A549 (cell line): ENCODE data around the gene C11orf21. TPM values are rescaled to one million over a fixed set of nuclear protein-coding genes. Genes with fewer than 3 reads are reported as not detected.

ENCODE experiments used
- ATAC-seq, 2 experiments: fragments of 200-7000 bp in 1 of 2; fragments of >200 bp in 1 of 2; cut with Nextera tagmentation in 1 of 2; cut with Tn5 transposase in 1 of 2; 3 replicates each; pipeline versions ENCODE4 v1.8.0 to v1.9.1; 2018 to 2020; ENCODE audit warnings: mild to moderate bottlenecking in 1 of 2, moderate library complexity in 1 of 2
- CTCF ChIA-PET: fragments of 300-600 bp; sonication (Branson Sonifier 250); formaldehyde crosslinking; extraction: SDS; loops from one replicate; lab custom pipeline; 2021; ENCODE audit warnings: antibody characterized with exemption, inconsistent platforms; lab: Yijun Ruan, JAX
- POLR2A ChIA-PET: fragments of 350-600 bp; formaldehyde crosslinking; extraction: SDS; loops from one replicate; lab custom pipeline; 2021; ENCODE audit warnings: antibody characterized with exemption, inconsistent platforms; lab: Yijun Ruan, JAX
- DNase-seq, 2 experiments: peaks; one replicate each; pipeline versions ENCODE4 v3.0.0 to v3.0.0-alpha.2; 2011 to 2016; ENCODE audit warnings: low read depth in 1 of 2, low spot score in 1 of 2
- FAIRE-seq: peaks from 2 replicates; lab custom pipeline; 2011; peaks lifted over from hg19 to GRCh38; lab: Jason Lieb, UNC
- H3K27ac ChIP-seq, 2 experiments: fragments of >200 bp; sonication (Bioruptor Twin); formaldehyde crosslinking; 3 replicates each; pipeline ENCODE4 v1.5.1; 2016 to 2017
- H3K4me1 ChIP-seq: fragments of >200 bp; sonication (Bioruptor Twin); formaldehyde crosslinking; 3 replicates; pipeline ENCODE4 v1.6.1; 2016
- H3K4me2 ChIP-seq: fragments of >200 bp; sonication (Bioruptor Twin); formaldehyde crosslinking; 3 replicates; pipeline ENCODE4 v1.6.1; 2016
- H3K4me3 ChIP-seq: fragments of >200 bp; sonication (Bioruptor Twin); formaldehyde crosslinking; 3 replicates; pipeline ENCODE4 v1.5.1; 2016
- H3K9me3 ChIP-seq: fragments of >200 bp; sonication (Bioruptor Twin); formaldehyde crosslinking; 3 replicates; pipeline ENCODE4 v1.6.1; 2016
- CBX2 ChIP-seq: fragments of 200-600 bp; sonication (generic); IDR thresholded peaks from 2 replicates; pipeline ENCODE4 v1.6.1; 2016; ENCODE audit warnings: low read depth, mild to moderate bottlenecking, borderline replicate concordance
- CTCF ChIP-seq: fragments of >200 bp; sonication (Bioruptor Twin); formaldehyde crosslinking; IDR thresholded peaks from 3 replicates; pipeline ENCODE4 v1.5.1; 2016
- ESRRA ChIP-seq: fragments of 150-350 bp; IDR thresholded peaks from 2 replicates; pipeline ENCODE4 v1.6.1; 2014; ENCODE audit warnings: mild to moderate bottlenecking, low read length, borderline replicate concordance
- FOXS1 ChIP-seq: fragments of 250-450 bp; sonication (Bioruptor Pico); IDR thresholded peaks from 2 replicates; pipeline ENCODE4 v1.5.0; 2020; ENCODE audit warnings: mild to moderate bottlenecking, moderate library complexity
- HEYL ChIP-seq: fragments of 250-450 bp; sonication (Bioruptor Pico); IDR thresholded peaks from 2 replicates; pipeline ENCODE4 v1.8.0; 2021; ENCODE audit warnings: mild to moderate bottlenecking, moderate library complexity
- HOXA7 ChIP-seq: fragments of 250-450 bp; sonication (Bioruptor Pico); IDR thresholded peaks from 2 replicates; pipeline ENCODE4 v1.5.0; 2020; ENCODE audit warnings: mild to moderate bottlenecking, moderate library complexity
- KDM5A ChIP-seq: fragments of 200-600 bp; sonication (generic); IDR thresholded peaks from 2 replicates; pipeline ENCODE4 v1.6.1; 2016; ENCODE audit warnings: antibody characterized with exemption, mild to moderate bottlenecking
- NR3C1 ChIP-seq: fragments of >200 bp; sonication (Bioruptor Twin); formaldehyde crosslinking; IDR thresholded peaks from 3 replicates; pipeline ENCODE4 v1.6.1; 2017
- POLR2A ChIP-seq: IDR thresholded peaks from 2 replicates; pipeline ENCODE4 v1.6.1; 2012; ENCODE audit warnings: mild to moderate bottlenecking, low read length
- RAD21 ChIP-seq, 2 experiments: fragments of >200 bp in 1 of 2; sonication (Bioruptor Twin) in 1 of 2; formaldehyde crosslinking in 1 of 2; IDR thresholded peaks in 1 of 2; conservative IDR thresholded peaks in 1 of 2; 2 replicates in 1 of 2; 3 replicates in 1 of 2; pipeline ENCODE4 v1.6.1; 2012 to 2018; ENCODE audit warnings: inconsistent platforms in 1 of 2
- RARB ChIP-seq: fragments of 250-450 bp; sonication (Bioruptor Pico); IDR thresholded peaks from 2 replicates; pipeline ENCODE4 v1.8.0; 2021; ENCODE audit warnings: mild to moderate bottlenecking, moderate library complexity
- REST ChIP-seq: fragments of 200-600 bp; sonication (generic); IDR thresholded peaks from 2 replicates; pipeline ENCODE4 v1.6.1; 2016; ENCODE audit warnings: antibody characterized with exemption, mild to moderate bottlenecking, moderate library complexity
- RFX5 ChIP-seq: fragments of 450-650 bp; IDR thresholded peaks from 2 replicates; pipeline ENCODE4 v1.7.1; 2014; ENCODE audit warnings: antibody characterized with exemption, mild to moderate bottlenecking, moderate library complexity
- SREBF2 ChIP-seq: fragments of 450-650 bp; IDR thresholded peaks from 2 replicates; pipeline ENCODE4 v1.6.1; 2014; ENCODE audit warnings: mild to moderate bottlenecking, moderate library complexity
- ZC3H11A ChIP-seq: fragments of 450-650 bp; IDR thresholded peaks from 2 replicates; pipeline ENCODE4 v1.6.1; 2014; ENCODE audit warnings: antibody characterized with exemption, mild to moderate bottlenecking
- ZFP36 ChIP-seq: fragments of 450-650 bp; IDR thresholded peaks from 2 replicates; pipeline ENCODE4 v1.6.1; 2014; ENCODE audit warnings: borderline replicate concordance; ENCODE audit not compliant: partially characterized antibody
- ZNF302 ChIP-seq: fragments of 250-450 bp; sonication (Bioruptor Pico); IDR thresholded peaks from 2 replicates; pipeline ENCODE4 v1.9.0; 2021; ENCODE audit warnings: inconsistent platforms, mild to moderate bottlenecking, moderate library complexity
- WGBS: methylation state at CpG from one replicate; pipeline ENCODE4 v1.1.6; 2017; ENCODE audit errors: missing lambda C conversion rate; 5-methylcytosine and 5-hydroxymethylcytosine counted together
- polyA plus RNA-seq, 4 experiments: library from polyadenylated mRNA; depleted of rRNA in 3 of 4; stranded (reverse); fragments of >200 nt; fragmentation: RNase III in 1 of 4; extraction: RNeasy Plus Mini Kit Qiagen cat#74134 plus additional on column Dnase treatment in 1 of 4; gene quantifications; 2 replicates in 3 of 4; 3 replicates in 1 of 4; pipeline ENCODE4 v1.2.3, GENCODE V29; 2011 to 2017

C11orf21 gene
- polyA plus RNA-seq, 2 of the 4 experiments (the other 2 are of a cell fraction) = not detected

GRCh38 chr11:2300936-2301630 lies 635 bp downstream of the C11orf21 start:
- Histone ChIP-seq H3K4me1 (no peaks in the 10 kb centered on the region), H3K9me3 (no peaks in the 10 kb centered on the region), H3K27ac (no peak overlapping the region), H3K4me2 (no peak overlapping the region), H3K4me3 (no peak overlapping the region)
- ATAC-seq (no peak), DNase-seq (no peak), FAIRE-seq (no peak)
- POLR2A ChIA-PET = interaction anchor here (0.6 kb wide), 1 partner anchor 159 kb away, joined by 3 read pairs; no protein-coding TSS in a partner anchor
- TF ChIP-seq HOXA7 (CRISPR knock-in tag) (no peak), CTCF (no peak), ESRRA (no peak), RARB (CRISPR knock-in tag) (no peak), NR3C1 (no peak), HEYL (no peak), ZNF302 (CRISPR knock-in tag) (no peak), REST (no peak)
- 38% methylated on average over 12 of the region's 24 CpGs for WGBS
- CTCF ChIA-PET = interaction anchor here (0.6 to 30.6 kb wide), 6 partner anchors 51 to 231 kb away, joined by 3 to 903 read pairs (median 22); partner anchors contain the start of gene TSSC4

- Histone ChIP-seq H3K27ac (no peak overlapping the region), H3K4me1 (no peaks in the 10 kb centered on the region), H3K9me3 (no peaks in the 10 kb centered on the region), H3K4me2 (no peak overlapping the region), H3K4me3 (no peak overlapping the region)
- TF ChIP-seq RAD21 (conservative IDR thresholded peaks at IDR 0.05 in 1 of 2, IDR thresholded peaks at IDR 0.05 in 1 of 2) (no peak), POLR2A (no peak), CTCF (no peak), RFX5 (no peak), HEYL (no peak), KDM5A (no peak)
- no peak for FAIRE-seq
- no peak for DNase-seq
- 77% methylated on average over 9 of the region's 19 CpGs for WGBS
- ATAC-seq = no peak
- CTCF ChIA-PET = interaction anchor here (0.6 to 30.6 kb wide), 13 partner anchors 11 to 232 kb away, joined by 3 to 903 read pairs (median 11); partner anchors contain the start of gene TSSC4
- POLR2A ChIA-PET = no interaction called here
Measured at GRCh38 chr11:2300290-2300935, 1.3 kb downstream of the C11orf21 start.

- POLR2A ChIA-PET = no interaction called here
- H3K4me1 ChIP-seq = no peaks in the 10 kb centered on the region
- ATAC-seq (no peak), DNase-seq (no peak), FAIRE-seq (no peak)
- H3K4me2 ChIP-seq = no peak overlapping the region
- no peak overlapping the region for H3K4me3 ChIP-seq
- no peaks in the 10 kb centered on the region for H3K9me3 ChIP-seq
- CTCF ChIA-PET = interaction anchor here (1.0 to 30.6 kb wide), 19 partner anchors 8 to 232 kb away, joined by 3 to 903 read pairs (median 6); partner anchors contain the start of gene TSSC4
- WGBS = 63% methylated on average over 6 of the region's 10 CpGs
- TF ChIP-seq SREBF2 = no peak
- no peak for TF ChIP-seq CBX2
- no peak for TF ChIP-seq FOXS1 (CRISPR knock-in tag)
- no peak for TF ChIP-seq ZFP36
- TF ChIP-seq HEYL = no peak
- TF ChIP-seq ZC3H11A = no peak
- no peak for TF ChIP-seq CTCF
- H3K27ac ChIP-seq = no peak overlapping the region
Measured at GRCh38 chr11:2299773-2300172, 1.9 kb downstream of the C11orf21 start.
